Measurements from ENCODE around the gene FAM76B. TPM values are rescaled to one million over a fixed set of nuclear protein-coding genes. Genes with fewer than 3 reads are reported as not detected.

The FAM76B gene
- total RNA-seq, 1 experiment from 2014 or later: 5.8 TPM

DNA sequence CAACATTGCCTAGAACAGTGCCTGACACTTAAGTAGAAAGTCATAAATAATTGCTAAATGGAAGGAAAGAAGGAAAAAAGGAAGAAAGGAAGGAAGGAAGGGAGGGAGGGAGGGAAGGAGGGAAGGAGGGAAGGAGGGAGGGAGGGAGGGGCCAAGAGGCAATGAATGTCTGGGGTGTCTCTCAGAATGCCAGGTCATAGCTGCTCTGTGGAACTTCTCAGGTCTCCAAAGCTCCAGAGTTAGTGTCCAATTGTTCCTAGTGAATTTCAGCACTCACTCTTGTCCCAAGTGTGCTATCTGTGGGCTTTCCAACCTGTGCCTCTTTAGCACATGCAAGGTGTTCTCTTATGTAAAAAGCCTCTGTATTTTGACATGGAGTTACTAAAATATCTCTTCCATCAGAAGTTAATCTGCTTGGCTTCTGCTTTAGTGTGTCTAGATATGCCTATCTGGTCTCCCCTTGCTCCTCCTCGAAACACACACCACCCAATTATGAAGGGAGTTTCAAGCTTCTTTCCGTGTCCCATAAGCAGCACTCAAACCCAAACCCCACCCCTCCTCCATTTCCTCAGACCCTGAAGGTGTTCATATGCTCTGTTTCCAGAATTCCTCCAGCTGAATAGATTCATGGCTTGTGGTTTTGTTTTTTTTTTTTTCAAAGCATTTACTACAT lies 56.5 kb downstream of the FAM76B start:
- DNase-seq (ENCODE audit: low spot score): no peak

GRCh38 chr11:95729462-95729861 lies 60.1 kb downstream of the FAM76B start:
- DNase-seq (ENCODE audit: low spot score): no peak

- no peak for DNase-seq (ENCODE audit: low spot score)
These were observed 60.8 kb downstream of the FAM76B start for GRCh38 chr11:95728790-95729189.

GRCh38 chr11:95728094-95728493 lies 61.5 kb downstream of the FAM76B start:
- no peak for DNase-seq (ENCODE audit: low spot score)

DNA sequence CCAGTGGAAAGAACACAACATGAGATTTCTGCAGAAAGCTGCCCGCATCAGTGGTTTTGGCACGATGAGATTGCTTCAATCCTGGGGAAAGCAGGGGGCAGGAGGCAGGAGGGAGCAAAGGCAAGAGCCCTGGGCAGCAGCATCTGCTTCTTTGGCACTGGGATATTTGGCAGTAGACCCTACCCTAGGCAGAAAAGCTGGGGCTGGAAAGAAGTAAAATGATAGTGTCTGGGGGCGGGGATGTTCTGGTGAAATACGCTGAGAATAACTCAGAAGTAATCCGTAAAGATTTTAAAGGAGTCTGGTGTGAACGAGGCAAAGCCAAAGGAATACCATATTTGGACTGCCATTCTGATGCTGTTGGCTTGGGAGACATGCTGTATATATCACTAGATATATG lies 62.0 kb downstream of the FAM76B start:
- no peak for DNase-seq (ENCODE audit: low spot score)

DNA sequence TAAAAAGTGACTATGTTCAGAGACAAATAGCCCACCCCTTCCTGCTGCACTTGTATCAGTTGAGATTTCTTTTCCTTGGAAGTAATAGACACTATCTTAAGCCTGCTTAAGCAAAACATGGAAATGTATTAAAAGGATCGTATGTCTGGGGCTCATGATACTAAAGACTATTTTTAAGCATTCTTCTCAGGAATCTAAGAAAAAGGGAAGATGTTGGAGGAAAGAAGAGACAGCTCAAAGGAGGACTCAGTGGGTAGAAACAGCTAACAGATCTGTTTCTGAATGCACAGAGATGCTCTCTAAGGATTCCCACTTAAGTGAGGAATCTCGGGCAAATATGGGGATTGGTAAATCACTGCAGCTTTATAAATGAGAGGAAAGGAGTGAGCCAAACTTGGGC lies 62.5 kb downstream of the FAM76B start:
- DNase-seq (ENCODE audit: low spot score): no peak

DNA sequence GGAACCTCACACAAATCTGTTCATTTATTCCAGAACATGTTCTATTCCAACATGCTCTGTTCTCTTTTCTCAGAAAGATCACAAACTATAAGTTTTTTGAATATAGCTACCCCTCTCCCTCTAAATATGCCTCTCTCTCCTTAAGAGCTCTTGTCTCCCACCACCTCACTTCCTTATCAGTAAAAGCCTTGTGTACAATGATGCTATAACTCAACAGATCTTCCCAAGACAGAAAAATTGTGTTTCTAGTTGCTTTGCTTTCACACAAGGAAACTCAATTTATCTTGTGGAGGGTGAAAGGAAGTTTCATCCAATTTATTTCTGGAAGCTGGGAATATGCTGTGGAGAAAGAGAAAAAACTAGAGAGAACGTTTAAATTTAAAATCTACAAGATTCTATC lies 64.4 kb downstream of the FAM76B start:
- DNase-seq (ENCODE audit: low spot score): no peak

DNA sequence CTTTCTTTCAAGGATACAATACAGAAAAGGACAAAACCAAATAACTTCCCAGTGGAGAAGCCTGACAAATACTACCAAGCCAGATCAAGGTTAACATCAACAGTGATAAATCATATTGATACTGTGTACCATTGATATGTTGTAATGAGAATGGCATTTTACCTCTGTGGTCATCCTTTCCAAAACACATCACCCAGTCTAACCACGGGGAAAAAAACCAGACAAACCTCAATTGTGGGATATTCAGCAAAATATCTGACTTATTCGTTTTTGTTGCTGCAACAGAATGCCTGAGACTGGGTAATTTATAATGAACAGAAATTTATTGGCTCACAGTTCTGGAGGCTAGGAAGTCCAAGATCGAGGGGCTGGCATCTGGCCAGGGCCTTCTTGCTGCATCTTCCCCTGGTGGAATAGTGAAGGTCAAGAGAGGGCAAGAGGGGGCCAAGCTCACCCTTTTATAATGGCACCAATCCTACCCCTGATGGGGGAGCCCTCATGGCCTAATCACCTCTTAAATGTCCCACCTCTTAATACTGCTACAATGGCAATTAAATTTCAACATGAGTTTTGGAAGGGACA lies 66.1 kb downstream of the FAM76B start:
- DNase-seq (ENCODE audit: low spot score): no peak

- DNase-seq (ENCODE audit: low spot score): no peak
These were observed 69.4 kb downstream of the FAM76B start for GRCh38 chr11:95720195-95720594.

Other genes with a start within 250 kb of the FAM76B start
- 30.2 and 36.9 TPM in 2 replicates for gene CEP57, start 716 bp upstream of the FAM76B start, total RNA-seq (2014; rRNA removed; shearing (Covaris generic))
- 18.1 and 21.8 TPM in 2 replicates for gene MTMR2, start 134.3 kb upstream of the FAM76B start, total RNA-seq (2014; rRNA removed; shearing (Covaris generic))

Data from A172 (cell line).